Neural cell (in vitro differentiated cells): ENCODE results near the gene OAT.

ENCODE experiments used
- CTCF ChIP-seq: fragments of 450-650 bp; IDR thresholded peaks from 2 replicates; pipeline ENCODE4 v1.5.1; 2014; ENCODE audit warnings: antibody characterized with exemption, mild to moderate bottlenecking, moderate library complexity; ENCODE audit not compliant: poor library complexity, severe bottlenecking
- EP300 ChIP-seq: fragments of 450-650 bp; conservative IDR thresholded peaks from 2 replicates; pipeline ENCODE4 v1.6.1; 2014; ENCODE audit warnings: antibody characterized with exemption, mild to moderate bottlenecking, moderate library complexity; ENCODE audit not compliant: poor library complexity, severe bottlenecking
- EZH2 ChIP-seq: fragments of 200-600, 300-800 bp; shearing (Covaris generic), sonication (generic); IDR thresholded peaks from 2 replicates; pipeline ENCODE4 v1.6.1; 2014; ENCODE audit warnings: antibody characterized with exemption, low read length, borderline replicate concordance, mild to moderate bottlenecking; ENCODE audit not compliant: insufficient read depth, poor library complexity, severe bottlenecking
- POLR2AphosphoS5 ChIP-seq: IDR thresholded peaks from 2 replicates; pipeline ENCODE4 v1.6.1; 2012
- REST ChIP-seq: IDR thresholded peaks from 2 replicates; pipeline ENCODE4 v1.6.1; 2012; ENCODE audit warnings: borderline replicate concordance
- SMC3 ChIP-seq: fragments of 450-650 bp; conservative IDR thresholded peaks from 2 replicates; pipeline ENCODE4 v1.6.1; 2014; ENCODE audit warnings: antibody characterized with exemption, mild to moderate bottlenecking, moderate library complexity; ENCODE audit not compliant: poor library complexity

GRCh38 chr10:124414076-124414475 lies 4.6 kb downstream of the OAT start:
- no peak for TF ChIP-seq POLR2AphosphoS5
- TF ChIP-seq CTCF = no peak
- TF ChIP-seq EZH2 = no peak
- no peak for TF ChIP-seq EP300
- no peak for TF ChIP-seq REST
- no peak for TF ChIP-seq SMC3
